ENCODE data around the gene PDSS2.

Gene PDSS2

DNA sequence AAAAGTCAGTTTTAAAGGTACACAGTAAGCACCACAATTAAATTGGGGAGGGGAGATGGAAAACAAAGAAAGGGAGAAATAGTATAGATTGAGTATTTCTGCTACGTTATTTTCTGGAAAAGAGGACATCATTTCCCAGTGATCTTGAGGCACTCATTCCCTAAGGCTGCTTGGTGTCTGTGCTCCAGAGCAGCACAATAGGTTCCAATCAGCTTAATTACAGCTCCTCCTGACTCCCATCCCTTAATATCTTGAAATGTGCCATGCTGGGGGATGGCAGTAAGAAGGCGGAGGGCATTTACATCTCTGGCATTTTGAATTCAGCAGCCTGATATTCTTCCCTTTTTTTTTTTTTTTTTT, 304.6 kb downstream of the PDSS2 start:
- Histone ChIP-seq H3K36me3 (ENCODE audit: insufficient read depth) (no peaks in the 10 kb centered on the region), H4K20me1 (ENCODE audit: insufficient read depth) (no peaks in the 10 kb centered on the region), H3K9ac (no peak overlapping the region), H3K79me2 (ENCODE audit: insufficient read depth, low read depth) (no peaks in the 10 kb centered on the region), H3K27ac (no peak overlapping the region), H3K4me3 (IDR thresholded peaks at IDR 0.05; ENCODE audit: insufficient read depth, low read depth, low read length) (no peak overlapping the region), H3K4me2 (no peak overlapping the region), H2AFZ (ENCODE audit: low read depth) (no peak overlapping the region), H3K27me3 (ENCODE audit: insufficient read depth, low read depth) (peaks cover 5% of the 10 kb centered on the region; the same call in 1 of the 2 replicates), H3K4me1 (ENCODE audit: low read depth, poor library complexity, severe bottlenecking) (peaks cover 38% of the 10 kb centered on the region)
- TF ChIP-seq, protein P1, sequence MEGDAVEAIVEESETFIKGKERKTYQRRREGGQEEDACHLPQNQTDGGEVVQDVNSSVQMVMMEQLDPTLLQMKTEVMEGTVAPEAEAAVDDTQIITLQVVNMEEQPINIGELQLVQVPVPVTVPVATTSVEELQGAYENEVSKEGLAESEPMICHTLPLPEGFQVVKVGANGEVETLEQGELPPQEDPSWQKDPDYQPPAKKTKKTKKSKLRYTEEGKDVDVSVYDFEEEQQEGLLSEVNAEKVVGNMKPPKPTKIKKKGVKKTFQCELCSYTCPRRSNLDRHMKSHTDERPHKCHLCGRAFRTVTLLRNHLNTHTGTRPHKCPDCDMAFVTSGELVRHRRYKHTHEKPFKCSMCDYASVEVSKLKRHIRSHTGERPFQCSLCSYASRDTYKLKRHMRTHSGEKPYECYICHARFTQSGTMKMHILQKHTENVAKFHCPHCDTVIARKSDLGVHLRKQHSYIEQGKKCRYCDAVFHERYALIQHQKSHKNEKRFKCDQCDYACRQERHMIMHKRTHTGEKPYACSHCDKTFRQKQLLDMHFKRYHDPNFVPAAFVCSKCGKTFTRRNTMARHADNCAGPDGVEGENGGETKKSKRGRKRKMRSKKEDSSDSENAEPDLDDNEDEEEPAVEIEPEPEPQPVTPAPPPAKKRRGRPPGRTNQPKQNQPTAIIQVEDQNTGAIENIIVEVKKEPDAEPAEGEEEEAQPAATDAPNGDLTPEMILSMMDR (conservative IDR thresholded peaks at IDR 0.05; ENCODE audit: low read depth, low read length): no peak

- Histone ChIP-seq H2AFZ (ENCODE audit: low read depth) (no peak overlapping the region), H3K36me3 (ENCODE audit: insufficient read depth) (no peaks in the 10 kb centered on the region), H3K79me2 (ENCODE audit: insufficient read depth, low read depth) (no peaks in the 10 kb centered on the region), H3K4me2 (no peak overlapping the region), H3K27me3 (ENCODE audit: insufficient read depth, low read depth) (peaks cover 5% of the 10 kb centered on the region; the same call in 1 of the 2 replicates), H3K27ac (no peak overlapping the region), H4K20me1 (ENCODE audit: insufficient read depth) (no peaks in the 10 kb centered on the region), H3K4me1 (ENCODE audit: low read depth, poor library complexity, severe bottlenecking) (peaks cover 38% of the 10 kb centered on the region), H3K9ac (no peak overlapping the region), H3K4me3 (IDR thresholded peaks at IDR 0.05; ENCODE audit: insufficient read depth, low read depth, low read length) (no peak overlapping the region)
- TF ChIP-seq, protein P1 (conservative IDR thresholded peaks at IDR 0.05; ENCODE audit: low read depth, low read length): no peak
Observed at GRCh38 chr6:107154131-107154800, 305.1 kb downstream of the PDSS2 start.

DNA sequence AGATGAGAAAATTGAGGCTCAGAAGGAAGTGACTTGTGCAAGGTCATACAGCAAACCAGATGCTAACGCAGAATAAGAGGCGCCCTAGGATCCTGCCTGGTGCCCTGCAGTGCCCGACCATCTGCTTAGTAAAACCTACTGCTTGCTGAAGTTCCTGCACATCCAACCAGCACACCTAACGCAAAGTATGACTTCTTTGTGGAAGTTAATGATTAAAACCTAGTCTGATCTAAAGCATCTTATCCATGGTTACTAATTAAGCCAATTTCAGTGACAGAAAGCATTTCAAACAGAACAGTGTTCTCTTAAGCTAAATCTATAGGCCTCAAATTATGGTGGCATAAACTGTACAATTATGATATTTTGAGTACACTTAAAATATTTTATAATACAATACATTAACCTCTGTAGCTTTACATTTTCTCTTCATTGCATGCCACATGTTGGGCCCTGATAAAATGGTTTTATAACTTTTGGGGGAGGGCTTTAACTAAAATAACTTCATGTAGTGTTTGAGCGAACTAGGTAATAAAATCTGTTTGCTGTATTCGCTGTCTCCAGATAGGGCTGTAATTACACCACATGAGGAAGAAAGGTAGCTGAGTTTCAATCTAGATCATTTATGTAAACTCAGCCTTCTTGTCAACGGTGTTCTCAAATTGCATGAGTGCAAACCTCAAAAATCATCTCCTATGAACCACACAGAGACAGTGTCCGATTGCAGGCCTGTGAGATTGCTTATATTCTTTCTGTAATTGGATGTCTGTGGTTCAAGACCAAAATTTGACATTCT, 306.5 kb downstream of the PDSS2 start:
- peak overlapping the region; percentile 60; the same call in 1 of the 2 replicates for H3K4me2 ChIP-seq
- H3K4me1 ChIP-seq (ENCODE audit: low read depth, poor library complexity, severe bottlenecking): peaks cover 38% of the 10 kb centered on the region
- no peak overlapping the region for H3K9ac ChIP-seq
- H2AFZ ChIP-seq (ENCODE audit: low read depth): no peak overlapping the region
- no peaks in the 10 kb centered on the region for H4K20me1 ChIP-seq (ENCODE audit: insufficient read depth)
- H3K27ac ChIP-seq: no peak overlapping the region
- no peak overlapping the region for H3K4me3 ChIP-seq (IDR thresholded peaks at IDR 0.05; ENCODE audit: insufficient read depth, low read depth, low read length)
- H3K36me3 ChIP-seq (ENCODE audit: insufficient read depth): no peaks in the 10 kb centered on the region
- no peaks in the 10 kb centered on the region for H3K79me2 ChIP-seq (ENCODE audit: insufficient read depth, low read depth)
- peaks cover 5% of the 10 kb centered on the region; the same call in 1 of the 2 replicates for H3K27me3 ChIP-seq (ENCODE audit: insufficient read depth, low read depth)
- TF ChIP-seq, protein P1 (conservative IDR thresholded peaks at IDR 0.05; ENCODE audit: low read depth, low read length): no peak

DNA sequence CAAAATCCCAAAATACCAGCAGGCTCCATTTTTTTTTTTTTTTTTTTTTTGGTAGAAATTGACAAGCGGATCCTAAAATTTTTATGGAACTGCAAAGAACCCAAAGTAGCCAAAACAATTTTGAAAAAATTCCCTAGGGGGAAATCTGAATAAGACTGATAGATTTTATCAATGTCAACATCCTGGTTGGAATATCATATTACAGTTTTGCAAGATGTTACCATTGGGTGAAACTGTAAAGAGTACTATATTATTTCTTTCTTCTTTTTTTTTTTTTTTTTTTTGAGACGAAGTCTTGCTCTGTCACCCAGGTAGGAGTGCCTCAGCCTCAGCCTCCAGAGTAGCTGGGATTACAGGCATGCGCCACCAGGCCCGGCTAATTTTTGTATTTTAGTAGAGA, 314.7 kb downstream of the PDSS2 start:
- H3K4me3 ChIP-seq (IDR thresholded peaks at IDR 0.05; ENCODE audit: insufficient read depth, low read depth, low read length): no peak overlapping the region
- peaks cover 16% of the 10 kb centered on the region for H3K4me1 ChIP-seq (ENCODE audit: low read depth, poor library complexity, severe bottlenecking)

More for the DNA sequence above, 314.7 kb downstream of the PDSS2 start:
- no peaks in the 10 kb centered on the region for H4K20me1 ChIP-seq (ENCODE audit: insufficient read depth)
- no peaks in the 10 kb centered on the region for H3K79me2 ChIP-seq (ENCODE audit: insufficient read depth, low read depth)
- H2AFZ ChIP-seq (ENCODE audit: low read depth): no peak overlapping the region
- H3K9ac ChIP-seq: no peak overlapping the region
- H3K4me2 ChIP-seq: peak overlapping the region; percentile 36
- H3K27me3 ChIP-seq (ENCODE audit: insufficient read depth, low read depth): no peaks in the 10 kb centered on the region
- TF ChIP-seq, protein P1 (conservative IDR thresholded peaks at IDR 0.05; ENCODE audit: low read depth, low read length): no peak
- no peak overlapping the region for H3K27ac ChIP-seq
- no peaks in the 10 kb centered on the region for H3K36me3 ChIP-seq (ENCODE audit: insufficient read depth)
